T1000 (cell line): Measurements from ENCODE around the gene MOK.

Experiments used
- DNase-seq: peaks from one replicate; lab custom pipeline; 2025; ENCODE audit warnings: mixed read lengths; lab: John Stamatoyannopoulos, UW

The MOK gene

GRCh38 chr14:102180248-102180998 lies 124.5 kb downstream of the MOK start:
- no peak for DNase-seq
